Measurements from ENCODE around the gene MTHFD1L. TPM values are rescaled to one million over a fixed set of nuclear protein-coding genes. Genes with fewer than 3 reads are reported as not detected.

The MTHFD1L gene
- total and polyA plus RNA-seq, 9 of the 15 experiments (the other 6 are each of a cell fraction or from before 2014, with no cell fraction given) = 20.9 to 128 (median 61.0) TPM

- DNase-seq (ENCODE audit: extremely low read depth in 1 of 4, low spot score in 3 of 4) (no peak), ATAC-seq (no peak), FAIRE-seq (no peak)
- no TSS peak for BruUV-seq (replicated peaks)
- H3K9me1 ChIP-seq (ENCODE audit: control insufficient read depth, insufficient read depth, low read length) = no peaks in the 10 kb centered on the region
- no peaks in the 10 kb centered on the region for H3K27me3 ChIP-seq (ENCODE audit: control insufficient read depth in 2 of 2, insufficient read depth in 2 of 2, low read length in 2 of 2)
- 0 out of 2 replicates have a peak, but pooled peaks cover 2% of the 10 kb centered on the region for H3K9me3 ChIP-seq (replicated peaks; ENCODE audit: control insufficient read depth, insufficient read depth, low read depth, low read length)
- POLR2A ChIA-PET = interaction anchor here (0.6 kb wide), 1 partner anchor 270 kb away, joined by 3 read pairs; no protein-coding TSS in a partner anchor
- H3K4me1 ChIP-seq (replicated peaks in 1 of 2; ENCODE audit: control insufficient read depth in 2 of 2, insufficient read depth in 2 of 2, low read length in 2 of 2) = no peaks in the 10 kb centered on the region
- no peaks in the 10 kb centered on the region for H3K79me2 ChIP-seq (ENCODE audit: control insufficient read depth, insufficient read depth, low read length)
- H3K4me2 ChIP-seq (ENCODE audit: insufficient read depth, low read length) = no peak overlapping the region
- H3K27ac ChIP-seq (ENCODE audit: extremely low read depth, low read depth, low read length) = no peak overlapping the region
- CTCF ChIA-PET (ENCODE audit: low intra/inter-chr PET ratio) = no interaction called here
- no peak overlapping the region for H2AFZ ChIP-seq (ENCODE audit: low read depth, low read length)
- no peaks in the 10 kb centered on the region for H3K36me3 ChIP-seq (ENCODE audit: control insufficient read depth, insufficient read depth, low read length)
- intact Hi-C loops (cut with micrococcal nuclease) = no loop called here
- no peak overlapping the region for H3K4me3 ChIP-seq
- in situ Hi-C loops (cut with MboI) = no loop called here
- no peak overlapping the region for H3K9ac ChIP-seq (ENCODE audit: insufficient read depth in 1 of 2, low read depth in 2 of 2, low read length in 2 of 2)
- H4K20me1 ChIP-seq (replicated peaks; ENCODE audit: control insufficient read depth, insufficient read depth, low read length) = no peaks in the 10 kb centered on the region
- 84% methylated on average over 4 of the region's 4 CpGs for WGBS (ENCODE audit: insufficient coverage, low coverage, missing lambda C conversion rate)
- TF ChIP-seq GABPA (tag; conservative IDR thresholded peaks at IDR 0.05; ENCODE audit: low read depth) (no peak), ZNF253 (CRISPR knock-in tag; conservative IDR thresholded peaks at IDR 0.05) (no peak), MAFK (IDR thresholded peaks at IDR 0.05; ENCODE audit: low read length) (no peak), ZBTB43 (CRISPR knock-in tag; IDR thresholded peaks at IDR 0.05) (no peak), PHB2 (IDR thresholded peaks at IDR 0.05; ENCODE audit: low read depth) (no peak), ZBTB7A (IDR thresholded peaks at IDR 0.05; ENCODE audit: borderline replicate concordance, control insufficient read depth, low read depth, low read length) (no peak), GATA2 (CRISPR knock-in tag; IDR thresholded peaks at IDR 0.05) (no peak), SNIP1 (IDR thresholded peaks at IDR 0.05; ENCODE audit: low read depth) (no peak), U2AF1 (optimal IDR thresholded peaks at IDR 0.05; ENCODE audit: low read depth, low read length) (no peak), KDM4B (IDR thresholded peaks at IDR 0.05; ENCODE audit: borderline replicate concordance in 2 of 2, low read depth in 1 of 2) (no peak), DDX20 (tag; IDR thresholded peaks at IDR 0.05; ENCODE audit: low read depth) (no peak), C11orf30 (IDR thresholded peaks at IDR 0.05; ENCODE audit: low read depth) (no peak), ZNF318 (IDR thresholded peaks at IDR 0.05; ENCODE audit: borderline replicate concordance in 1 of 2, low read depth in 1 of 2) (no peak), KDM2B (CRISPR knock-in tag; IDR thresholded peaks at IDR 0.05) (no peak)
Observed at GRCh38 chr6:151073146-151073545, 207.6 kb downstream of the MTHFD1L start.

Data from K562 (cell line).